Ovary (tissue), 3 donors: ENCODE data around the gene DOLK.

Experiments used
- CTCF ChIP-seq, 3 donors: fragments of 450-650 bp in 2 of 3; fragments of 200-600 bp in 1 of 3; IDR thresholded peaks; one replicate each; pipeline versions ENCODE4 v1.5.1 to v1.8.0; 2016 to 2022; ENCODE audit warnings: antibody characterized with exemption in 3 of 3, mild to moderate bottlenecking in 1 of 3
- EP300 ChIP-seq: sonication (generic); formaldehyde crosslinking; IDR thresholded peaks from one replicate; pipeline ENCODE4 v1.6.1; 2017; ENCODE audit warnings: antibody characterized with exemption
- POLR2A ChIP-seq: fragments of 450-650 bp; IDR thresholded peaks from one replicate; pipeline ENCODE4 v1.6.1; 2017; ENCODE audit warnings: antibody characterized with exemption, mild to moderate bottlenecking, moderate library complexity
- donor health status: DM: no; HTN: no; CAD: no.

DNA sequence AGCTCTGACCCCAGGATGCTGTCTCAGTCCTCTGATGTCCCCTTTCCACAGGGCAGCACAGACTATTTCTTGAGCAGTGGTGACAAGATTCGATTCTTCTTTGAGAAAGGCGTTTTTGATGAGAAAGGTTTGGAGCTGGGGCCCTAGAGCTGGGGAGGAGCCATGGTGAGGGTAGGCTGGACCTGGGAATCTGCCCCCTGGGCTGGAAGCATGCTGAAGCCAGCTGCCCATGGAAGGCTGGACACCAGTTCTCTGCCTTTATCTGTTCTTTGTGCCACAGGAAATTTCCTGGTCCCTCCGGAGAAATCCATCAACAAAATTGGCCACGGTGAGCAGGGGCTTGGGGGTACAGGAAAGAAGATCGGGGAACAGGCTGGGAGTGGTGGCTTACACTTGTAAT lies 13.7 kb downstream of the DOLK start:
- TF ChIP-seq CTCF (IDR thresholded peaks at IDR 0.05) = no peak
- no peak for TF ChIP-seq POLR2A
- TF ChIP-seq EP300 = no peak
